SKM-1 treated with dmso at 0.1 percent for 144 hours (cell line): ENCODE measurements around the gene C5orf58.

ENCODE experiments used
- DNase-seq: peaks from one replicate; lab custom pipeline; 2025; ENCODE audit not compliant: unreplicated experiment; lab: John Stamatoyannopoulos, UW

The C5orf58 gene, protein sequence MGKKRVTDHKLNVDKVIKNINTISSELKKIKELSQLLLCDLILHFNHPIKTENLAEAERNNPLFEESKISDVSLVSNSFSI

DNA sequence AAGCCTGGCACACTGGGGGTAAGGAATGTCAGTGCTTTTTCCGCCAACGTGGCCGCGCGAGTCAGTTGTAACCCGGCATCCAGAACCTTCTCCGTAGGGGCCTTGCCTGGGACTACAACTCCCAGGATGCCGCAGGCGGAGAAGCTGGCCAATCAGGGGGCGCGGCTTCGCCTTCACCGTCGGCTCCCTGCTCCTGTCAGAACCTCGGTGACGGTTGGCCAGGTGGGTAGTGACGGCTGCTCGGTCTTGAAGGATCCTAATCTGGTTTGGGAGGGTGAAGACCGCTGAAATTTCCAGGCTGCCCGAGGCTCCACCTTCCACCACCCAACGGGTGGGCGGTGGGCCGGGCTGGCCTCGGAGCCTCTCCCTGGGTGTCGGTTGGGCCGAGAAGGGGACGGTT lies at the start of gene C5orf58:
Gene C5orf58 (plus strand): TSS at position 200 of the 400 bp plus-strand sequence. CDS start 1,992 bp downstream, outside the sequence.
- no peak for DNase-seq

DNA sequence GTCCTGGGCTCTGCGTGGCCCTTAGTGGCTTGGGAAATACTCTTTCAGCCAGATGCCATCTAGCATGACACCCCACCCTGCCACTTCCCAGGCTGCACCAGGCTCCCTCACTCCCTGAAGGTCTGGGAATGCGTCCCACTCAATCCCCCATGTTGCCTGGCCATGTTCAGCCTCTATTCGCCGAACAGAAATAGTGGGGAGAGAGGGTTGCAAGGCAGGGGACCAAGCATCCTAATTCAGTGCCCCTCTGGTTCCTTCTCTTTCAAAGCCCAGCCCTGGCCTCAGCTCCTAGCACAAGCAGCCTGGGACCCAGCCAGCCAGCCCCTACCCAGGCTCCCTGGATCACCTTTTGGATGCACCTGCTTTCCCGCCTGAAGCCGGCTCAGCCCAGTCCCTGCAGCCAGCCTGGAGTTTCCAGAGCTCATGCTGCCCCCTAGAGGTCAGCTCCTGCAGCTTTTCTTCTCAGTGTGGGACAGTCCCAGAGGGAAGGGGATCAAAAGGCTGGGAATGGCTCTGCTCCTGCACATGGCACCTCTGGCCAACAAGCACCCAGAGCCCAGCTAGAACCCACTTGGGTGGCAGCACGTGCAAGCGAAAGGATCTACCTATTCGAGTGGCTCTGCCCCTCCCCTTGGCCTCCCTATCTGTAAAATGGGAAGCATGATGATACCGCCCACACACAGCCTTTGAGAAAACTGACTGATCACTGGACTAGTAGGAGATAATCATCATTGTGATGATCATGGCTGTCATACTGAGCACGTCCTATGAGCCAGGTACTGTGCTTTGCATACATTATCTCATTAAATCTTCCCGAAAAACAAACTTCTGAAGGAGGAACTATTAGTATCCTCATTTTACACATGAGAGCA lies 48.7 kb upstream of the C5orf58 start:
- peak; percentile 36 for DNase-seq

DNA sequence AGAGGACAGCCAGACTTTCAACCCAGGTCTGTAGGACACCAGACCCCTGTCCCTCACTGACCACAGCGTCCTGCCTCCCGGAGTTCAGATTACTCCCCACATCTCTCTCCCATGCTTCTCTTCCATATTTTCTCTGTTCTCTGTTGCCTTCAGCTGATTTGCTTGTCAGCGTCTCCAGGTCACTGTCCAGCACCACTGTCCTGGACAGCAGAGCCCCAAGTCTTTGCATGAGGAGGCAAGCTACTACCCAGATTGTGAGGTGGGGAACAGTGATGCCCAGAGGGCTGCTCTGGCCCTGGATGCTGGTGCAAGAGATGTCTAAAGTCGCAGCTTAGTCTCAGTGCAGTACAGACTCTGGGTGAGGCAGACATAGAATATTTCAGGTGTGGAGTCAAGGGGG lies 48.0 kb upstream of the C5orf58 start:
- DNase-seq: no peak

DNA sequence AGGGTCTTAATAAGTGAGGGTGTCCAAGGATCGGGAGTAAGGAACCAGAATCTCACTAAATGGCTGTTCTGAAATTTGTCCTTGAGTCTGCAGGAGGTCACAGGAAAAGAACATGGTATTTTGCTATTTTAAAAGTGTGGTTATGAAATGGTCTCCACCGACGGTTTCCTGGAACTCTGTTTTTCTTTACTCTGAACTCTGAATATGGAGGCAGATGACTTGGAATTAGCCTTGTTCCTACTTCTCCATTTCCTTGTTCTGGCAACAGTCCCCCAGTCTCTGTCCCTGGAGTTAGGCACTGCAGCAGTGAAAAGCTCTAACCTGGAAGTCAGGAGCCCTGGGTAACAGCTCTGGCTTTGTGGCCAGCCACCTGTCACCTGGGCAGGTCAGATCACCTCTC lies 46.6 kb upstream of the C5orf58 start:
- no peak for DNase-seq

DNA sequence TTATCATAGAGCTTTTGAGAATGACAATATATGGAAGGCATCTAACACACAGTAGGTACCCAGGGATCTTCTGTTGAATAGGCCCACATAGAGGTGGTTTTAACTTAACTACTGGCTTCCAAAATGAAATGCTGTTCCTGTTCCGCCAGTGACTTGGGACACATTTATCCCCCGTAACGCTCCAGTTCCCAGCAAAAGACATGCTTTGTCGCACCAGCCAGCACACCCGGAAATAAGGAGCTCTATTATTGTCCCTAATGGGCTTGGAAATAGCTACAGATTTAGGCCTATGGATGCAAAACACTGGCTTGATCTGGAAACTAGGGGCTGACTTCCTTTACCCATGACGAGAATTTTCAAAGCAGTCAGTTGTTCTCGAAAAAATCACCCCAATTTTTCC lies 45.9 kb upstream of the C5orf58 start:
- no peak for DNase-seq

DNA sequence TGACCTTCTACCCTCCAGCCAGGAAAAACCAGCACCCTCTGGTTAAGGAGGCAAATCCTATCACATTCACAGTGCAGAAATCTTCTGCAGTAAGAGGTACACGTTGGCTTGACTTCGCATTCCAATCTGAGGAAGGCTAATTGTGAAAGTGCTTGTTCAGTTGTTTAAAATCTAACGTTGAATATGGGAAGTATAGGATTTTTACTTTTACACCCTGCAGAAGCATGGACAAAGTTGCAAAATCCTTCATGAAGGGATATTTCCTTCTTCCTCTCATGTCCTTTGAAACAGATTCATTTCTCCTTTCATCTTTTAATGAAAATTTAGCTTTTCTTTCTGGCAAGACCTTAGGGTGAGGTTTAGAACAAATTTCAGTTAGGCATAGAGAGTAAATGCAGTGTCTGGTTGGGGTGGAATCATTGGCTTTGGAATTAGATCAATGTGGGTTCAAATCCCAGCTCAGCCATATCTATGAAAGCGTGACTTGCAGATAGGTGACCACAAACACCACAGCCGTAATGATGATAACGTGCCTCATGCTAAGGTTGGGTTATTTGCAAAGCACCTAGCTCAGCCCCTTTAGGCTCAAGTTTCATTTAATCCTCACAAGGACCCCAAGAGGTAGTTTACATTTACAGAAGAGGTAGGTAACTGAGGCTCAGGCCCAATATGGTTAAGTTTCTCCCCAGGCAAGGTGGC lies 42.2 kb upstream of the C5orf58 start:
- DNase-seq: no peak

DNA sequence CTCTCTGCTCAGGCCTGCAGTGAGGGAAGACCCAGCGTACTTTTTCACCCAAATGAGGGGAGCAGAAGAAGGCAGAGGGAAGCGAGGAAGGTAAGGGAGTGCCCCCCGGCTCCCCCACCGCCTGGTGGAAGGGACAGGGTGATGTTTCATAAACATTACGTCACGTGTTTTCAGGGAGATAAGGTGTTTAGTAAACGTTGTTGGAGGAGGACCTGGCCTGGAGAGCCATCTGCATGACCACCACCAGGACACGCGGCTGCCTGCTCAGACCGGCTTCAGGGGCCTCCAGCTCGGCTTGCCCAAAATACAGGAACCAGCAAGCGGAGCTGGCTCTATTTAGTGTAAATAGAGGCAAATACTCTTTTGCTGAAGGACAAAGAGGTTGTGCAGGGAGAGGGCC lies 40.0 kb upstream of the C5orf58 start:
- no peak for DNase-seq

DNA sequence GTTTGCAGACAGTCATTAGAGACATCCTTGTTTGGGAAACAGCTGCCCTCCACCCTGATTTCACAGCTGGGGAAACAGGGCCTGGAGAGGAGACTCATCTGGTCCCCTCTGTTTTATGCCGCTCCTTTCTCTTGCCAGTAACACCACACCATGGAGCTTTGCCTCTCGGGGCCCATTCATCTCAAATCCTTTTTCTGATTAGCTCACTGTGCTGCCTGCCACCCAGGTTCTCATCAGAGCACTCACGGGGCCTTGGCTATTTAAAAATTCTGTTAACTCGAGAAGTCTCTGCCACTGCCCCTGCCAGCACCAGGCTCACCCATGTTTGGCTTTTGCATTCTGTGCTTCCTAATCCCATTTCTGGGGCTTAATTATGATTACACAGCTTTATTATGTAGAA lies 36.8 kb upstream of the C5orf58 start:
- no peak for DNase-seq

DNA sequence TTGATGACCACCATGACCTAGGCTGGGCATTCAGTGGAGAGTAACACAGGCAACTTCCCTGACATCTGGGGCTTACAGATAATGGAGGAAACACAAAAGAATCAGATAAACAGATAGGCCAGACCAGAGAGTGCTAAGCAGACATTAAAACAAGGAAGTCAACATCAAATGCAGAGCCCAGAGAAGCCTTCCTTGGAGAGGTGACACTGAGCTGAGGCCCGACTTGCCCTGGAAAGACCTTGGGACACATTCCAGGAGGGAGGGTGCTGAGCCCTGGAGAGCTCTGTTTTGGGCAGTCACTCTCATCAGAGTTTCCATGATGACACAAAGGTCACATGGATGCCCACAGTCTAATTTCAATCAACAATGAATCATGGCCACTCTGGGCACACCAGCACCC lies 31.9 kb upstream of the C5orf58 start:
- no peak for DNase-seq

DNA sequence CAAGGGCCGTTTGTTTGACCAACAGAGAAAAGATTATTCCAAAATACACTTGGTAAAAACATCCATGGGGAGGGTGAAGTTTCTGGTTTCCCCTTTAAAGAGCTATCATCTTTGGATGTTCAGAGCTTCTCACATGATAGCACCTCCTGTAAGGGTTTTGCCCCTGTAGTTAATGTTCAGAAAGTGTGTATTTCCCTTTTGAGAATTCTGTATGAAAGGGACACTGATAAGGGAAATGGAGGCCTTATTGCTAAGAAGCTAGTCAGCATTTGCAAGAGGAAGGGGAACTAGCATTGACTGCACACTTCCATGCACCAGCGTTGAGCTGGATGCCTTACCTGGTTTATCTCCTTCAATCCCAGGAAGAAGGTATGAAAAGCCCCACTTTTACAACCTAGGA lies 31.5 kb upstream of the C5orf58 start:
- DNase-seq: no peak

DNA sequence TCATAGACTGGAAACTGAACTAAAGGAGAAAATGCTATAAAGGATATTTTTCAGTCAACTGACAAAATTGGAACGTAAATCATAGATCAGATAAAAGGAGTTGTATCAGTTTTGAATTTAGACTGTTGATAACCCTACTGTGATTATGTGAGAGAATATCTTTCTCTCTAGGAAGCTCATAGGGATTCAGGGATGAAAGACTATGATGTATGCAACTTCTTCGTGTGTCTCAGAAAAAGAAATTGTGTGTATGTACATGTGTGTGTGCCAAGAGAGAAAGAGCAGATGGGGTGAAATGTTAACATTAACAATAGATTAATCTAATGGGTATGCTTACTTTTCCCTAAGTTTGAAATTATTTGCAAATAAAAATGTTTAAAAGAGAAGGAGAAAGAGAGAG lies 30.7 kb upstream of the C5orf58 start:
- no peak for DNase-seq

DNA sequence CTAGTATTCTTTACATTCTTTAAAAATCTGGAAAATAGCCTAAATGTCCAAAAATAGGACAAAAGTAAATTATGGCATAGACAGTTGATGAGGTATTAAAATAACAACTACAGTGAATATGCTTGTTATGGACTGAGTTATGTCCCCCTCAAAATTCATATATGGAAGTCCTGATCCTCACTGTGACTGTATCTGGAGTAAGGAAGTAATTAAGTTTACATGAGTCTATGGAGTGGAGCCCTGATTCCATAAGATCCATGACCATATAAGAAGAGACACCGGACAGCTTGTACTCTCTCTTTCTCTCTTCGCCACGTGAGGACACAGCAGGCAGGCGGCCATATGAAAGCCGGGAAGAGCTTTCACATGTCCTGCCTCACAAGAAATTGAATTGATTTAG lies 28.6 kb upstream of the C5orf58 start:
- DNase-seq: no peak

DNA sequence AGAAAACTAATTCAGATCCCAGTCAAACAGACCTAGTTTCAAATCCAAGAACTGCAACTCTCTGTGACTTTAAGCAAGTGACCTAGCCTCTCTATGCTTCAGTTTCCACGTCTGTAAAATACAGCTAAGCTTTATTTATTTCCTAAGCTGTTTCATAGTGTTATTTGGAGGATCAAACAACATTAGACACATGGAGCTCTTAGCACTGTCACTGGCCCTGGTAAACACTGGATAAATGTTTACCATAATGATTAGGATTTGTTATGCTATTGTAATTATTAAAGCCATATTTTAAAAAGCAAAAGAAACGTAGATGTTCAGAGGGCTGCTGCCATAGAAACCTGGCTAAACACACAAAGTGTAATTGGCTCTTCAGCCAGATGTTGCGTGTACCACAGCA lies 26.6 kb upstream of the C5orf58 start:
- DNase-seq: no peak

DNA sequence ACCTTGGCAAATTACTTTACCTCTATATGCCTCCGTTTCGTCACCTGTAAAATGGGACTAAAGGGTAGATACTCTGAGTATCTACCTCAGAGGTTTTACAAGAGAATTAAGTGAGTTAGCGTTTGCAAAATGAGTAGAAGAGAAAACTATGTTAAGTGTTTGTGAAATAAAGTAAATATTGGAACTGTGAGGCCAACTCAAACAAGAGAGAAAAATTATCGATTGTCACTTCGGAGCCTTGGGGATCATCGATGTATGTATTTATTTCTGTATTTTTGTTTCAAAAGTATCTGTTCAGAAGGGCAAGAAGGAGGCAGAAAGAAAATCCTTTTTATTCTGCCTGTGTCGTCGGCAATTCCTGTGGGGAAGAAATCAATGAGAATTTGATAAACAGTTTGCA lies 25.8 kb upstream of the C5orf58 start:
- no peak for DNase-seq

DNA sequence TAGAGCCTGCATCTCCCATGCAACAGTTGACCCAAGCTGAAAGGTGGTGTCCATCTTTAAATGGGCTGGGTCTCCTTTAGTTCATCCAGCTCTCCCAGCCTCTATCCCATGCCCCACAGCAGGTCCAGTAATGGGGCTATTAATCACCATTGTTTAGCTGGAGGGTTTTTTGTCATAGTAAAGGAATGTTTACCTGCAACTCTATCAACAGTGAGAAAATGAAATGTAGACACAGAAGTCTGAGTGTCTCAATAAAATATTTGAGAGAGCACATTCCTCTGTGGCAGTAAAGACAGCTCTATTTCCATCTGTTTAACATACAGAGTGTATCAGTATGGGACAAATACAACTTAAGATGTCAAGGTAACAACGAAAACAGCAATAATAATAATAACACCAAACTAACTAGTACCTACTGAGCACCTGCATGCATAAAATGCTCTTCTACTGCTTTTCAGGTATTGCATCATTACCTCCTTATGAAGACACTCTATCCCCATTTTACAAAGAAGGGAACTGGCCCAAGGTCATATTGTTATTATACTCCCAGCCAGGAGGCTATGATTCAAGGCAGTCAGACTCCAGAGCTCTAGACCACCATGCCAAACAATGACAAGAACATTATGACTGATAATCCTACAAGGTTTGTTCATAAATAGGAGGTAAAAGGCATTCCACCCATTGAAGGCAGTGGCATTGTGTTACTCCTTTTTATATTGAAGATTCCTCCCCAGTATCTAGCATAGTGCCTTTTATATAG lies 21.0 kb upstream of the C5orf58 start:
- no peak for DNase-seq

DNA sequence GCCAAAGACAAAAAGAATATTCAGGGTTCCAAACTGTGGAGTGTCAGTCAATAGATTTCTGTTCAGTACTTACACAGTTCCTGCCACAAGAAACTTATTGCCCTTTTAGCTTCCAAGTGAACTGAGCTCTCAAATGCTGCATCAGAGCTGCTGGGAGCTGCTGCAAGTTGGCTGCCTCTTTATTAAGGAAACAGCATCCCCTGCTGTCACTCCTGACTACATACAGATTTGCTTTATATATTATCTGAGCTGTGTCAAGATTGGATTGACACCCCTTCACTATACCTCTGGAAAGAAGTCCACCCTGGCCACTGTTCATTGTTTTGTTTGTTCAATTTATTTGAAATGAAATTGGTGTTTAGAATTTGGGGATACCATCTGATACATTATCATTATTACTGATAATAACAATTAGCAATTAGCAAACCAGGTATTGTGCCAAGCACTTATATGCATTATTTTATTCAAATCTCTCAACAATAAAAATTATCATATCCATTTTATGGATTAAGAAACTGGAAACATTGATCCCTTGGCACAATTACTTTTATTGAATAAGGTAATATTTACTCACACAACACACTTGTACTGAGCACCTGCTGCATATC lies 16.4 kb upstream of the C5orf58 start:
- peak; percentile 61 for DNase-seq

DNA sequence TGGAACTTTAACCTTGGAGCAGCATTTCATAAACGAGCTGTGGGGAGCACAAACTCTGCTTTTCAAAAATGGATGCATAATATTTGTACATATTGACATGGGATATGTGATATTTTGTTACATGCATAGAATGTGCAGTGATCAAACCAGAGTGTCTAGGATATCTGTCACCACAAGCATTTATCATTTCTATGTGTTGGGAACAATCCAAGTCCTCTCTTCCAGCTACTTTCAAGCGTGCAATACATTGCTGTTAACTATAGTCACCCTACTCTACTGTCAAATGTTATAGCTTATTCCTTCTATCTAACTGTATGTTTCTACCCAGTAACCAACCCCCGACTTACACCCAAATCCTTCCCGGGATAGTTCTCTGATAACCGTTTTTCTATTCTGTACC lies 15.0 kb upstream of the C5orf58 start:
- no peak for DNase-seq

DNA sequence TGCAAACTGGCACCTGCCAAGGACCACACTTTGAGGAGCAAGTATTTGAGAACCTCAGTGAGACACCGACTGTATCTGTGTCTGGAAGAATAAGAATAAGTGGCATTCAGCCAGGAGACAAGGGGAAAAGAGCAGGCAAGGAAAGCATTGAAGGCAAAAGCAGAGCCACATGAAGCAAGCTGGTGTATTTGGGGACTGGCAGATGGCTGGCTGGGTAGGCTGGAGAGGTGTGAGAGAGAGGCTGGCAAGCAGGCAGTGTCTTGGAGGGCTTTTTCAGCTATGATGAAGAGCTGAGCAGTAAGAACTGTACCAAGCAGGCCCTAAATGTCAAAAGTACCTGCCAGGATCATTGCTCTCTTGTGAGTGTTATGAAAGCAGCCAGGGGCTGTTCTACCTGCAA lies 14.1 kb upstream of the C5orf58 start:
- no peak for DNase-seq

DNA sequence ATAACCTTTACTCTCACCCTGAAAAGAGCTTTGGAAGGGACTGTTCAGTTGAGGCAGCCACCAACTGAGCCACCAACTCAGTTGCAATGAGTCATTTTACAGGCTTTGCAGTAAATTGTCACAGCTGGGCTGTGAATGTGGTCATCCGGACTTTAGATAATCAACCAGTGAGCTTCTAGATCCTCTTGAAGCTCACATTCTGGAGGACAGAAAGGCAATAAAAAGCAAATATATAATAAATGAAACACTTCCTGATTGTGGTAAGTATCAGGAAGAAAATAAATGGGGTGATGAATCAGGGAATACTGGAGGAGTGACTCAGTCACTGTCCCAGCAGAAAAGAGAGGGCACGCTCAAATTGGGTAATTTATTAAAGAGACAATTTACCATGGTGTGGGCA lies 13.2 kb upstream of the C5orf58 start:
- DNase-seq: no peak

DNA sequence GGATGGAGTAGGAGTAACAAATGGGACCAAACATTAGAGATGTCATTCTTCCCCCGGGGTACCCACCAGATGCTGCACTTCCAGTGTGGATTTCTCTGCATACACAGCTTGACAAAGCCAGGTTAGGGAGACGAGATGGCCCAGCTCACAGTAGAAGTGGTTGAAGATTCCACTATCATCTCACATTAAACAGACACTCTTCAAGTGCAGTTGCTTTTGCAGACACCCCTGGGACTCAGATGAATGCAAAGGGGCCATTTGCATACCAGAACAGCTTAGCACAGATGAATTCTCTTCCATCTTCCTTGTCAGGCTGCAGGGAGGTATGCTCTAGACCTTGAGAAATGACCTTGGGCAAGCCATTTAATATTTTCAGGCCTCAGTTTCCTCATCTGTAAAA lies 12.6 kb upstream of the C5orf58 start:
- DNase-seq: no peak

DNA sequence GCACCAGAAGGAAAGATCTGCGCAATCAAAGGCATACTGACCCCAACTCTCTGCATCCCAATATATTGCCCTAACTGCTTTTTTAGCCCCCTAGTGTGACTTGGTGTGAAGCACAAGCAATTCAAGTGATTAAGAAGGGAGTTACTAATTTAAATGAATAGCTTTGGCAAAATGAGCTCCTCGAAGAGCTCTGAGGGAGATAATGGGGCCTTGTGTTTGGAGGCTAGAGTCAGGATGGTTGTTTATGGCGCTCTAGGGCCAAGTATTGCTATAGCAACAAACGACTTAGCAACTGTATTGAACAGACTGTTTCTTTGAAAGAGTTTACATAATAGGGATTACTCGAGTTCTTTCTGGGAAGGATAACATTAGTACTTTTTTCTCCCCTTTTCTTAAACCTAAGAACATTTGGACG lies 11.5 kb upstream of the C5orf58 start:
- DNase-seq: no peak
